HCT116 (cell line): ENCODE data around the gene S100Z.

Source experiments
- CTCF ChIP-seq, 3 experiments: fragments of 200-600 bp in 1 of 3; sonication (generic) in 1 of 3; IDR thresholded peaks in 2 of 3; conservative IDR thresholded peaks in 1 of 3; 2 replicates each; pipeline ENCODE4 v1.5.1; 2012 to 2017; ENCODE audit warnings: low read depth in 2 of 3, low read length in 2 of 3, antibody characterized with exemption in 1 of 3, borderline replicate concordance in 1 of 3, control low read depth in 1 of 3, mild to moderate bottlenecking in 1 of 3, mixed read lengths in 1 of 3, mixed run types in 1 of 3, moderate library complexity in 1 of 3; ENCODE audit not compliant: insufficient read depth in 1 of 3
- EGR1 ChIP-seq: IDR thresholded peaks from 2 replicates; pipeline ENCODE4 v1.6.1; 2012; ENCODE audit warnings: low read depth
- ELF1 ChIP-seq: IDR thresholded peaks from 2 replicates; pipeline ENCODE4 v1.6.1; 2012; ENCODE audit warnings: low read depth, borderline replicate concordance
- EZH2 ChIP-seq: fragments of 200-600 bp; sonication (generic); IDR thresholded peaks from 2 replicates; pipeline ENCODE4 v1.6.1; 2017; ENCODE audit warnings: antibody characterized with exemption, mixed run types
- POLR2A ChIP-seq: IDR thresholded peaks from 2 replicates; pipeline ENCODE4 v1.7.0; 2011; ENCODE audit warnings: borderline replicate concordance; ENCODE audit not compliant: insufficient read depth, insufficient read length; ENCODE audit errors: extremely low read depth
- POLR2AphosphoS5 ChIP-seq: IDR thresholded peaks from 2 replicates; pipeline ENCODE4 v1.6.1; 2011; ENCODE audit warnings: mild to moderate bottlenecking, low read depth, low read length, moderate library complexity

- TF ChIP-seq EGR1 (no peak), POLR2A (no peak), EZH2 (no peak), ELF1 (no peak), CTCF (IDR thresholded peaks at IDR 0.05 in 2 of 3, conservative IDR thresholded peaks at IDR 0.05 in 1 of 3; ENCODE audit: borderline replicate concordance in 1 of 3, insufficient read depth in 1 of 3, low read depth in 2 of 3, low read length in 2 of 3) (no peak), POLR2AphosphoS5 (no peak)
Observed at GRCh38 chr5:76820526-76820890, 29.3 kb upstream of the S100Z start.
